NCI-H2196 (cell line): Measurements from ENCODE around the gene SGMS2.
A peak's percentile ranks its signal among the peaks of the same experiment; 100 is the strongest.
"Not testable (repeated sequence)": the region's sequence is repeated elsewhere in the genome, so short reads cannot be mapped to it uniquely, and the experiment has no call there.

Source experiments
- DNase-seq: peaks from one replicate; lab custom pipeline; 2025; ENCODE audit not compliant: unreplicated experiment; lab: John Stamatoyannopoulos, UW

Gene SGMS2

DNA sequence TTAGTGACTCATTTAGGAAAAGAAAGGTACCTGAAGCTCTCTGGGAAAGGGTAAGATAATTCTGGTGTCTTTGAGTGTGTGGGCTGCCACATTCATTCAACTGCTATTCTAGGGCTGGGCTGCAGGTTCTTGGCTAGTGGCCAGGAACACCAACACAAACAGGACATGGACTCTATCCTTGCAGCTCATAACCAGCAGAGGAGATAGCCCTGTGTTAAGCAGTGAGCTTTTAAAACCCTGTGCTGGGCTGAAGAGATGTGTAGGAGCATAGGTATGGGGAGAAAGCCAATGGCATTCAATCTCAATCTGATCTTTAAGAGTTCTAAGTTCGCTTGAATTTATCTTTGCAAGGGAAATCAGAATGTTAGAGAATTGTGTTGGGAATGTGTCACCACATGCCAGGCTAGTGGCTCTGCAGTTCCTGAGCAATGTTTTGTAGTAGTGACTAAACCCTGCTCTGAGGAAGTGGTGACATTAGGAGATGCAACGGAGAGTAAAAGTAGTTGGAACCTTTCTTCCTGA lies 39.2 kb downstream of the SGMS2 start:
- DNase-seq, result no peak

DNA sequence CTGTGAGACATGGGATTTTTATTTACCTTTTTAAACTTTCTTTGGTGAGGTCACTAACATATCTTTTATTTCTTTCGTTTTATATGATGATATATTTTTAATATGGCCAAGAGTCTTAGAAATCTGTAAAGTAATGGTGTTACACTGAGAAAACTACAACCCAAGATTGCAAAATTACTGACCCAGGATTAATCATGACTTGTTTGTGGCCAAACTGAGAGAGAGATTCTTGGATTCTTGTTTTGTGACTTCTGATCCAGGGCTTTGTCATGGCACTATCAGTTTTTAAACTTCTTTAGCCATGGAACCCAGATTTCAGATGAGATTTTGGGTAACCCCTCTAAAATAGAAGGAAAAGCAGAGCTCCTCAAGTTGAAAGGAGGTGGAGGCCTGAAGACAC lies 42.0 kb downstream of the SGMS2 start:
- DNase-seq, result no peak

DNA sequence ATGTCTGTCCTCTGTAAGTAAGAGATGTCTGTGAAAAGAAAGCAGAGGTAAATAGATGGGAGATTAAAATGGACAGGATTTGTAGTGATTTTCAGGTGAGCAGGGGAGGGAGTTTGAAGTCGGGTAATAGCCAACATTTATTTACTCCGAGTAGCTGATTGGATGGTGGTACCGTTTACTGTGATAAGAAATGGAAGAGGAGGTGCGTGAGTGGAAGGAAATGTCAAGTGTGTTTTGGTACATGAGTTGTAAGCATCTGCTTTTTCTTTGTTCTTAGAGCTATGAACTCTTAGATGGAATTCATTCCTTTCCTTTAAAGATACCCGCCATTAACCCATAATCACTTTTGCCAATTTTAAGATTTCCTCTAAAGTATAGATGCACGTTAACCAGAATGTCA lies 45.5 kb downstream of the SGMS2 start:
- no peak for DNase-seq

- DNase-seq, result peak; percentile 28
Measured at GRCh38 chr4:107870916-107871786, 46.4 kb downstream of the SGMS2 start.

DNA sequence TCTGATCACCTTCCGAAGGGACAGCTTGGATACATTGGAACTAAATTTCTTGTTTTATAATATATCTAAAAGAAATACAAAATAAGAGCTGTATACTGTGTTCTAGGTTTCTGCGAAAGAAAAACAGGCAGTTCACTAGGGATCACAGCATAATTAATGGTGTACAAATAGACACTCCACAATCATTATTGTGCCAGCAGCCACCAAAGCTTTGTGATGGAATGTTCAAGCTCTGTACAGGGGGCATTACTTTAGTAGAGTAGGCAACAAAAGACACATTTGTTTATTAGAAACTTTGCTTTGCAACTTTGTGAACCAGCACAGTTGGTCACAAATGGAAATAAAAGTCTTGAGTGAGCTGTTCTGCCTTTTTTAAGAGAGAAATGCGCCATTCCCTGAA lies 49.3 kb downstream of the SGMS2 start:
- no peak for DNase-seq

DNA sequence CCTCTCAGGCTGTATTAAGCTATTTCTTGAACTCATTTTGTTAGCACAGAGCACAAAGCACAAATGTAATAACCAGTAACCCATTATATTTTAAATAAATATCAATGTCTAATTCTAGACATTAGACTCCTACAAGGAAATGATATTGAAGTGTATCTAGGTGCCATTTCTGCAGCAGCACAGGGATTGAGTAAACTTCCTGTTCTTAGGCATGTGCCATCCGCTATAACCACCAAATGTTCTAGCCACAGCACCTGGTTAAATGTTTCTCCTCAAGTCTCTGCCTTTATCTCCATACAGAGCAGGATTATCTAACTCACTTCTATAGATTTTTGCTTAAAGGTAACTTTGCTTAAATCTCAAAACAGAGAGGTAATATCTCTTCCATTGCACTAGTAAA lies 51.4 kb downstream of the SGMS2 start:
- DNase-seq, result no peak

DNA sequence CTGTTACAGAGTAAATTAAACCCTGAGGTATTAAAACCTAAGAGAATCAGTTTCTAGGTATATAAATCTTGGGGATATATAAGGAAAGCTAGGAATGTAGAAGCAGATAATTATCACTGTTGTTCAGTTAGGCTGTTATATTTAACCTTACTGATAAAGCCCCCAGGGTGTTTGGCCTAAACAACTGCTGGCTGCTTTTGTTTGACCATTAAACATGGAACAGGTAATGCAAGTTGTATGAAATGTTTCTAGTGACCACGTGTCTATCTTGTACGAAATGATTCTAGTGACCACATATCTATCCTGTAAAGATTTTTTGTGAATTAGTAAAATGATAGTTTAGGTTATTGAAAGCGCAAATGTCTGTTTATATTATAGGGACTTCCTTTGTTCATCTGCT lies 52.6 kb downstream of the SGMS2 start:
- no peak for DNase-seq

DNA sequence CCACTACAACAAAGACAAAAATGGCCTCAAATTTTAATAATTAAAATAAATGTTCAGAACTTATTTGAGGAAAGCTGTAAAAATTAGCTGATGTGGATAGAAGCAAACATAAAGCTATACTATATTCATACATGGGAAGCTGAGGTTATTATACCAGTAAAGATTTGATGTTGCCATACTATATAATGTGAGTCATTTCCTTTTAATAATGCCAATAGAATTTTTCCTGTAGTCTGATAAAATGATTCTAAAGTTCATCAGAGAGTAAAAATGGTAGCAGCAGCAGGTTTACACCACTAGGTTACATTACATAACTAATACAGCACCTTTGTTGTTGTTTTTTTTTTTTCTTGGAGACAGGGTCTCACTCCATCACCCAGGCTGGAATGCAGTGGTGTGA lies 61.1 kb downstream of the SGMS2 start:
- DNase-seq, result no peak

DNA sequence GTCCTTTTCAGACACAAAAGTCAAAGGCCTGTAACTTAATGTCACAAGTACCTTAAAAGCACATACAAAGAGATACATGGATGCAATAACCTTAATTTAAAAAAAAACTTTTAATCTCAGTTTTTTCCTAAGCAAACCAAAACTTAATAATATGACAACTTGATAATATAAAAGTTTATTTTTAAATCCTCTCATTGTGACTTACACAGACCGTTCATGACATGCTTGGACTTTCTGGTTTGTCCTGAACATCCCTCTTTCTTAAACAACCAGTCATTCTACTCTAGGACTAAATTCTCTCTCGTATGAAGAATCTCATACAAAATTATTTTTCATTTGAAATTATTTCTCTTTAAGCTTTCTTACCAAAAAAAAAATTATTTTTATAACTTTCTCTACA lies 63.5 kb downstream of the SGMS2 start:
- DNase-seq, result no peak

DNA sequence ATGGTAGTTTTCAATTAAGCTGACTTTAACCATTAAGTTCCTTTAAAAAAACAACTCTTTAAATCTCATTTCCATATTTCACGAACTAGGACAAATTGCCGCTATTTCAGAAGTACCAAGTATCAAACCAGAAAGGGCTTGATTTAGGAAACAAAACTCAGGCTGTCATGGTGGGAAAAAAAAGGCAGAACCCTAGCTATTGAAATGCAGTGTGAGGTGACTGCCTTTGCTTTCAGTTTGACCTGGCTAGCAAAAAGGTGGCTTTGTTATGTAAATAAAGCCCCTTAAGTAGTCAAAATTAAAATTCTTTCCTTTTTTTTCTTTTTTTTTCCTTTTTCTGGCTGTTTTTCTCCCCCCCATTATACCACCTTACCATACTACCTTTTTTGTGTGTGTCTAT lies 66.0 kb downstream of the SGMS2 start:
- DNase-seq, result no peak

DNA sequence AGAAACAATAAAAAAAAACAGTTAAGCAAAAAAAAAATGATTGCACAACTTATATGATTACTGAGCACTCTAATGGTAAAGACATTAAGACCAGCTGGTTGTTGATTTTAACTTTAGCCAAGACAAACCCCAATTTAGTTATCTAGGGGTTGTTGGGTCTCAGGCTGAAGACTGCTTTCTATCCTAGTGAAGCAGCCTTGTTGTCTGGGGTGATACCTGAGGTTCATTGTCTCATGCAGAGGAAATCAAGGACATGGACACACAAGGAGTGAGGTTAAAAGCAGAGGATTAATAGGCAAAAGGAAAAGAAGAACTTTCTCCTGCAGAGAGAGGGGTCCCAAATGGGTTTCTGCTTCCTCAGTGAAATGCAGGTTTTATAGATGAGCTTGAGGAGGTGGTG lies 66.6 kb downstream of the SGMS2 start:
- DNase-seq, result no peak

DNA sequence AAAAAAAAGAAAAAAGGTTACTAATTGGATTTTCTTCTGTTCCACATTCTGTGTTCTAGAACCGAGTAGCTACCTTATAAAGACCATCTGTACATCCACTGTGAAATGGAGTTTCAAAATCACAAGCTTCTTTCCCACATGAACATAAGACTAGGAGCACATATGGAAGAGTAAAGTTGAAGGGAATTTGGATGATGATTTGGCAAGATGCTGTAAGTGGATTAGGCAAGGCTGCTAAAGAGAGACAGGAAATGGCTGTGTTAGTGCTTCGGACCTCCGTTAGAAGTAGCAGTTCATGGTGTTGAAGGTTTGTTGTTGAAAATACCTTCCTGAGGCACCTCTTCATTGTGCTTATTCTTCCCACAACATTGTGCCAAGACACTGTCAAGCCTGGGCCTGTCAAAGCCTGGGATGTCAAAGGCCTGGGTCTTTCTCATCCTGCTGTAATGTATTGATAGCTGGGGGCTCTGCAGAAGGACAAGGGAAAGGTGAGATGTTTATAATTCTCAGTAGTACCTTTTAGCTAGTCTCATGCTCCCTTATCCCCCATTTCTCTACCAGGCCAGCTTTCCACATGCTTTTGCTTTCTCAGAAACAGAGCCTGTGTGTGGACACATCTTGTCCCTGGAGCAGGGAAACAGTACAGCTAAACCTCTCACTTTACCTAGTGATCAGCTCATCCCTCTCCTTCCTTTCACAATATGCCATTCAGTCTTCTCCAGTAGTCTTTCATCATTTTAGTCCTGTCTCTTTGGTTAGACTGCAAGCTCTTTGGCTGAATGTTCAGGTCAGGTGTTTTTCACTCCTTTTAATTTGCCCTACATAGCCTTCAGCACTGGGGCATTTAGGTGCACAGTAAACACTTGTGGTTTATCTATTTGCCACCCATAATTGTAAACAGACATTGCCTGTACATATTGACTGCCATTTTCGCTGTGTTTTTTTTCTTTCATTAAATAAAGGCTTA lies 68.7 kb downstream of the SGMS2 start:
- no peak for DNase-seq

- DNase-seq, result no peak
Measured at GRCh38 chr4:107894138-107894603, 69.4 kb downstream of the SGMS2 start.

DNA sequence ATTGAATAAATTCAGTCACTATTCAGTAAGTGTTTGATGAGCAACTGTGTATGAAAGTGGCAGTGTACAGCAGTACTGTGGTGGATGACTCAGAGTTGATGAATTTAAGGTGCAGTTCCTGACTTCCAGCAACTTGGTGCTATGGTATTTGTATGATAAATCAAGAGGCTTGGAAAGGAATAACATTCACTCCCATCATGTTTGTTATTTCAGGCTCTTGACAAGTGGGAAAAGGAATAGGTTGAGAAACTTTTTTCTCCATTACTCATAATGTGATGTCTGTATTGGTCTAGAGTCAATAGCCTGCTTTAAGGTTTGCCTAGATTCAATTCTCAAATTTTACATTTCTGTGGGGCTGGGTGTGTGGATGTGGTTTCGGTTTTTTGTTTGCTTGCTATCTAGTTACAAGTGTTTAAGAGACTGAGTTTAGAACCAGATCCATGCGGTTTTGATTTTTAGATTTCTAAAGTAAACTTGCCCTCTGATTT lies 71.5 kb downstream of the SGMS2 start:
- peak; percentile 4 for DNase-seq

DNA sequence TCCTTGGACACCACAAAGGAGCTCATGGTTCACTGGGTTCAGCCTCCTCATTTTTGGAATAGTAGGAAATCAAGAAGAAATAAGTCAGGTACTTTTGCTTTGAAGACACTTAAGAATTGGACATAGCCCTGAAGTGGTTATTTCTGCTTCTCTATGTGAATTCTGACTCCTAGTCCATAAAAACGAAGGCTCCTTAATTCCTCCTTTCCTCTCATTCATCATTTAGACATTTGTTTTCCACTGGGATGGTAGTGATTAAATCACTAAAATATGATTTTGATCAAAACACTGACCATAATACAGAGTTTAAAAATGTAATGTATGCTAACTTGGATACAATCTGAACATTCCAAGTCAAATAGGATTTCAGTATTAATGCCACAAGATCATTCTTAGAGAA lies 71.9 kb downstream of the SGMS2 start:
- no peak for DNase-seq

- DNase-seq, result no peak
Measured at GRCh38 chr4:107897823-107898222, 73.1 kb downstream of the SGMS2 start.

- DNase-seq, result no peak
Measured at GRCh38 chr4:107900067-107900466, 75.3 kb downstream of the SGMS2 start.

DNA sequence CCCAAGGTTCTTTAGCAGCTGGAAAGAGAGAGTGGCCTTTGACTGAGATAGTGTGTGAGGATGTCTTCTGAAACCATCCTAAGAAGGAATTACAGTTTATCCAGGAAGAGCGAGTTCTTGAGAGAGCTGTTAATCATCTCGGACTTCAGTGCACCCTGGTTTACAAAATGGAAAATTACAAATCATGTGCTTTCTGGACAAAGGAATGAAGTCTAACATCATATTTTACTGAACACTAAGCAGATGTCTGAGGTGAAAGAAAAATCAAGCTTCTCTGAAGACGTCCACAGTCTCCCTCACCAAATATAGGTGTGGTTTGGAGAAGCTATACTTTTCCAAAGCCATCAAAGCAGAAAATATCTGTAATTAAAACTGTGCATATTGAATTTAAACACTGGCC lies 75.8 kb downstream of the SGMS2 start:
- no peak for DNase-seq

DNA sequence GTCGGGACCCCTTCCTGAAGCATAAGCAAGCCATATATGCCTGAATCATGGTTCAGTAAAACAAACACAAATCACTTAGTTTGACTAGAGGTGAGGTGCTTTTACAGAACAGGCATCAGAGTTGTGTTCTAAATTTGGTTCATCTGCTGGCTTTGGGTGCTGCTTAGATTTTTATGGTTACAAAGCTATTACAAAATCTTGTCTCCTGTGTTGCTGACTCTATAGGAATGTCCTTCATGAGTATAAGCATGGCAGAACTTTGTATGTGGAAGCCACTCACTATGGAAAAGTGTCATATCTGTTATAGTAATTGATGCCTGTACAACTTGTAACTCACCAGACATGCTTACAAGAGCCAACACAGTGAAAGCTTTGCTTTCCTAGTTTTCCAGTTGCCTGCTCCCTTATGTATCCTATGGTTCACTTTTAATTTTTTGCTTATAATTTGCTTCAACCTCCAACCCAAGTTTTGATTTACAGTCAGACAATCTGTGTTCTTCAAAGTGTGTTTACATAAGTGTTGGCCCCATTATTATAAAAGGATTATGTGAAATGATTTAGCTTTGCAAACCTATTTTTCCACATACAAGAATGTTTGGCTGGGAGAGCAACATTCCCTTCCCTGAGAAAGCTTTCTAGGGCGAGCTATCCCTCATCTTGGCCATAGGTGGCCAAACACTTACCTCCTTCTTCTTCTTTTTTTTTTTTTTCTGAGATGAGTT lies 76.6 kb downstream of the SGMS2 start:
- DNase-seq, result no peak

DNA sequence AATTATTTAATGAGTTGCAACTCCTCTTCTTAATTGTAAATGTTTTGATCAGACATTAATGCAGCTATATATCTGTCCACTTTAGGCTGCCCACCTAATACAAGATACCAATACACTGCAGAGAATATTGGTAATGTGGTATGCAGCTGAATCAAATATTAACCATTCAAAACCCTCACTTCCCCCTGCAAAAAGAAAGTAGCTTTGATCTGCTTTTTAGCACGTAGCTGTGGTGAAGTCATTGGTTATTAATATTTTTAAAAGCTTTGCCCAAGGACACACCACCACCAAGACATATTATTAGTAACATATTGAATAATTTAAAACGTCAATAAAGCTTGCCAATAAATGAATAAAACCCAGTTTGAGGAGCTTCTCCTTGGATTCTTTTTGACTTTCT lies 78.0 kb downstream of the SGMS2 start:
- DNase-seq, result no peak

DNA sequence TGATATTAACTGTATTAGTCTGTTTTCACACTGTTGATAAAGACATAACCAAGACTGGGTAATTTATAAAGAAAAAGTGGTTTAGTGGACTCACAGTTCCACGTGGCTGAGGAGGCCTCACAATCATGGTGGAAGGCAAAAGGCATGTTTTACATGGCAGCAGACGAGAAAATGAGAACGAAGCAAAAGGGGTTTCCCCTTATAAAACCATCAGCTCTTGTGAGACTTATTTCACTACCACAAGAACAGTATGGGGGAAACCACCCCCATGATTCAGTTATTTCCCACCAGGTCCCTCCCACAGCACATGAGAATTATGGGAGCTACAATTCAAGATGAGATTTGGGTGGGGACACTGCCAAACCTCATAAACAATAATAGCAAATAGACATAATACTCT lies 80.3 kb downstream of the SGMS2 start:
- DNase-seq, result not testable (repeated sequence)
